ENCODE data around the gene MSL2.
"Not testable (repeated sequence)": the region's sequence is repeated elsewhere in the genome, so short reads cannot be mapped to it uniquely, and the experiment has no call there.

MSL2 gene

GRCh38 chr3:136134091-136134490 lies 62.0 kb downstream of the MSL2 start:
- no peak overlapping the region for H3K4me3 ChIP-seq (ENCODE audit: low read depth, low read length)
- no peak for TF ChIP-seq CTCF (IDR thresholded peaks at IDR 0.05; ENCODE audit: low read depth, low read length)
- no peak for DNase-seq (ENCODE audit: low read depth, low spot score)
- in situ Hi-C loops (cut with HindIII; ENCODE audit: low sequenced_read_pairs), result no loop called here

- in situ Hi-C loops (cut with HindIII; ENCODE audit: low sequenced_read_pairs); DNase-seq (ENCODE audit: low read depth, low spot score); H3K4me3 ChIP-seq (ENCODE audit: low read depth, low read length): not testable (repeated sequence)
These were observed 64.5 kb downstream of the MSL2 start for GRCh38 chr3:136131647-136132046.

- no peak for TF ChIP-seq CTCF (IDR thresholded peaks at IDR 0.05; ENCODE audit: low read depth, low read length)
- in situ Hi-C loops (cut with HindIII; ENCODE audit: low sequenced_read_pairs), result no loop called here
These were observed 74.1 kb downstream of the MSL2 start for GRCh38 chr3:136122006-136122405.

GRCh38 chr3:136120373-136121348 lies 75.5 kb downstream of the MSL2 start:
- no peak overlapping the region for H3K4me3 ChIP-seq (ENCODE audit: low read depth, low read length)
- DNase-seq (ENCODE audit: low read depth, low spot score), result peak; percentile 68
- in situ Hi-C loops (cut with HindIII; ENCODE audit: low sequenced_read_pairs), result no loop called here
- TF ChIP-seq CTCF (IDR thresholded peaks at IDR 0.05; ENCODE audit: low read depth, low read length), result no peak

More at GRCh38 chr3:136122006-136122405, 74.1 kb downstream of the MSL2 start:
- DNase-seq (ENCODE audit: low read depth, low spot score), result peak; percentile 10
- H3K4me3 ChIP-seq (ENCODE audit: low read depth, low read length), result no peak overlapping the region

GRCh38 chr3:136119783-136120182 lies 76.4 kb downstream of the MSL2 start:
- DNase-seq (ENCODE audit: low read depth, low spot score); in situ Hi-C loops (cut with HindIII; ENCODE audit: low sequenced_read_pairs); H3K4me3 ChIP-seq (ENCODE audit: low read depth, low read length): not testable (repeated sequence)

- in situ Hi-C loops (cut with HindIII; ENCODE audit: low sequenced_read_pairs); H3K4me3 ChIP-seq (ENCODE audit: low read depth, low read length); DNase-seq (ENCODE audit: low read depth, low spot score): not testable (repeated sequence)
These were observed 76.8 kb downstream of the MSL2 start for GRCh38 chr3:136119332-136119731.

GRCh38 chr3:136114421-136114820 lies 81.7 kb downstream of the MSL2 start:
- DNase-seq (ENCODE audit: low read depth, low spot score), result peak; percentile 81
- no peak overlapping the region for H3K4me3 ChIP-seq (ENCODE audit: low read depth, low read length)
- no peak for TF ChIP-seq CTCF (IDR thresholded peaks at IDR 0.05; ENCODE audit: low read depth, low read length)
- in situ Hi-C loops (cut with HindIII; ENCODE audit: low sequenced_read_pairs), result no loop called here

GRCh38 chr3:136110481-136110880 lies 85.7 kb downstream of the MSL2 start:
- DNase-seq (ENCODE audit: low read depth, low spot score), result no peak
- in situ Hi-C loops (cut with HindIII; ENCODE audit: low sequenced_read_pairs), result no loop called here
- no peak overlapping the region for H3K4me3 ChIP-seq (ENCODE audit: low read depth, low read length)
- TF ChIP-seq CTCF (IDR thresholded peaks at IDR 0.05; ENCODE audit: low read depth, low read length), result no peak

Data from astrocyte of the spinal cord (primary cell).